D341Med (cell line): ENCODE measurements around the gene TNS3.

Experiments
- DNase-seq: peaks from one replicate; pipeline ENCODE4 v3.0.0; 2012; ENCODE audit warnings: low spot score

The TNS3 gene

GRCh38 chr7:47485640-47486435 lies 96.1 kb downstream of the TNS3 start:
- no peak for DNase-seq

DNA sequence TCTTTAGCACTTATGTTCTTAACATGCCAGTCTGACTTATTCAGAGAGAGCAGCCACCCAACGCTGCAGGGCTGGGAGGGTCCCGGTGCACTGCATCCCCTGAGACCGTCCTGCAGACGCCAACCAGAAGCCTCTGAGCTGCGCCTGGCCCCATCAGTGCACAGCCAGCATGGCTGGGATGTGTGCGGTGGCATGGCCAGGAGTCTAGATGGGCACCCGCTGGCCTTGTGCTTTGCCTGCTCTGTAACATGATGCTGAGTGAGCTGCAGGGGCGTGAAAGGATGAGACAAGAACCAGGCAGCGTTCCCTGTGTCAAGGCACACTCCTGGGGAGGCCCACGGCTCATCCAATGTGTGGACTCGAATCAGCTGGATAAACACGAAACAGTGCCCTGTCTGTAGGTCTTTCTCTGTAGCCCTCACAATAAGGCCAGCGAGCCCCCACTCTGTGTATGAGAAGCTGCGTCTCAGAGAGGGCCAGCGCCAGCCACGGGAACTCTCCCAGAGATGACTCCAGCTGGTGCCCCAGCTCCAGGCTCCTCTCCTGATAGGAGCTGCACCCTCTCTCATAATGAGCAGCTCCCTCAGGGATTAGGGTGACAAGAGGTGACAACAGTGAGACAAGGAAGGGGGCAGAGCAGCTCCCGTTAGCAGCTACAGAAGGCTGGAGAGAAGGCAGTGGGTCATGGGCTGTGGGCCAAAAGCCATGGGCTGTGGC lies 96.8 kb downstream of the TNS3 start:
- no peak for DNase-seq

GRCh38 chr7:47484457-47484856 lies 97.5 kb downstream of the TNS3 start:
- DNase-seq, result no peak

DNA sequence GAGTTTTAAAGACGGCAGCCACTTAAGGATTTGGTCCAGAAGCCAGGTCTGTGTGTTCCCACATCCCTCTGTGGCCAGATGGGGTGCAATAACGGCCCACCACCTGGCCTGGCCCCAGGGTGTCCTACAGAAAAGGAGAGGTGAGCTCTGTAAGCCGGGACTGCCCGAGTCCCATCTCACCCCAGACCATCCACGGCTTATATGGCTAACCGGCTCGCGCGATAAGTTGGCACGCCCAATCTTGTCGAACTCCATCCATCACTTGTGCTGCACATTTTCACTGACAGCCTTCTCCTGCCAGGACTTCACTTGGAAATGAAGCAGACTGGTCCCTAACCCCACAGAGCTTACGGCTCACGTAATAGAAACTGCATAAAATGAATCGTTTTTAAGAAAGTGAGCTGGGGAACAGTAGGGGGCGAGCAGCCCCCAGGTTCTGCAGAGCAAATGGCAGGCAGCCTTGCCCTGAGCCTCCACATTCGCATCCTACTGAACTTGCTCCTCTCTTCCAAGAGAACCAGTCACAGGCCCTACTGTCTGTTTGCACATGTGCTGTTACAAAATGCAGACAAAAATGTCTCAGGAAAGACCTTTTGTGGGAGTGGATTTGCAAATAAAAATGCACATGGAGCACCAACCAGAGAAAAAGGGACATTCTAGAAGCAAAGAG lies 98.2 kb downstream of the TNS3 start:
- DNase-seq, result no peak

GRCh38 chr7:47482013-47482875 lies 99.7 kb downstream of the TNS3 start:
- no peak for DNase-seq

DNA sequence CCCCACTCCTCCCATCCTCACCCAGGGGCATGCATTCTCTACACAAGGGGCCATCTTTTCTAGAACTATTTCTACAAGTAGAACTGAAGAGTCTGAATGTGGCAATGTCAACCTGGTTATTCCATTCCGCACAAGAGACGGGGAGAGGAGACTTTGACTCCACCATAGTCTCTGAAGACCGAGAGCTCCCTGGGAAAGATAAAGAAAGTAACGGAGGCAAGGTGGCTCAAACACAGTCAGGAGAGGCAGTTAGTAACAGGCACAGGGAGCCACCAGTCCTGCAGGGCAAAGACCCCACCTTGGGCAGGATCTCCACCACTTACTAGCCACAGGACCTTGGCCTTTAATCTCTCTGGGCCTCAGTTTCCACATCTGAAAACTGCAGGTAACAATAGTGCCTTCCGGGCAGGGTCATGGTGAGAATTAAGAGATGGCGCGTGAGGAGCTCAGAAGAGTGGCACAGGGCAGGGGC lies 100.3 kb downstream of the TNS3 start:
- DNase-seq, result no peak

GRCh38 chr7:47480576-47481538 lies 101.1 kb downstream of the TNS3 start:
- DNase-seq, result no peak

DNA sequence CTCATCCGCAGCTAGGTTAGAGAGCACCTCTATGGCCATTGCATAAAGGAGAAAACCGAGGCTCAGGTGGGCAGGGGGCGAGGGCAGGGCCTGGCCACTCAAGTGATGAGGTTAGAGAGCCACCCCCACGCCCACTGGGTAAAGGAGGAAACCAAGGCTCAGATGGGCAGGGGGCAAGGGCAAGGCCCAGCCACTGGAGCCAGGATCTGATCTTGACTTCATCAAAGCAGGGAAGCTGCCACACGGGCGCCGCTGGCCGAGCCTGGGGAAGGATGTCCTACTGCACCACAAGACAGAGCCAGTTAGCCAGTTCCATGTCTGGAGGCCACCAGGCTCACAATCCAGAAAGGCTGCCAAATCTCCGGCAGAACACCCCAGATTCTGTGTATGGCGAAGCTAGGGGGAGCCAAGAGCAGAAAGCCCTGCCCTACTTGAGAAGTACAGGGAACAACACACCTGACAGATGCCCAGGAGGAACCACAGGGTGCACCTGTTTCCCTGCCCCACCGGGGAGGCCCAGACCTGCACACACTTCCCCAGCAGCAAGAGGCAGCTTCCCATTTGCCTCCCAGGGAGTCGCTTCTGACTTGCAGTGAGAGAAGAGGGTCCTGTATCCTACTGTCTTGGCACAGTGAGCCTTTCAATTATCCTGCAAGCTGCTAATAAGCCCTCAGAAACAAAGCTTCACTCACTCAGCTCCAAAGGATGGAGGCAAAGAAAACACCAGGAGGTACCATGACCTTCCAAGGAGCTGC lies 101.9 kb downstream of the TNS3 start:
- DNase-seq, result no peak

GRCh38 chr7:47478926-47479711 lies 102.8 kb downstream of the TNS3 start:
- no peak for DNase-seq

GRCh38 chr7:47478017-47478344 lies 103.9 kb downstream of the TNS3 start:
- no peak for DNase-seq

DNA sequence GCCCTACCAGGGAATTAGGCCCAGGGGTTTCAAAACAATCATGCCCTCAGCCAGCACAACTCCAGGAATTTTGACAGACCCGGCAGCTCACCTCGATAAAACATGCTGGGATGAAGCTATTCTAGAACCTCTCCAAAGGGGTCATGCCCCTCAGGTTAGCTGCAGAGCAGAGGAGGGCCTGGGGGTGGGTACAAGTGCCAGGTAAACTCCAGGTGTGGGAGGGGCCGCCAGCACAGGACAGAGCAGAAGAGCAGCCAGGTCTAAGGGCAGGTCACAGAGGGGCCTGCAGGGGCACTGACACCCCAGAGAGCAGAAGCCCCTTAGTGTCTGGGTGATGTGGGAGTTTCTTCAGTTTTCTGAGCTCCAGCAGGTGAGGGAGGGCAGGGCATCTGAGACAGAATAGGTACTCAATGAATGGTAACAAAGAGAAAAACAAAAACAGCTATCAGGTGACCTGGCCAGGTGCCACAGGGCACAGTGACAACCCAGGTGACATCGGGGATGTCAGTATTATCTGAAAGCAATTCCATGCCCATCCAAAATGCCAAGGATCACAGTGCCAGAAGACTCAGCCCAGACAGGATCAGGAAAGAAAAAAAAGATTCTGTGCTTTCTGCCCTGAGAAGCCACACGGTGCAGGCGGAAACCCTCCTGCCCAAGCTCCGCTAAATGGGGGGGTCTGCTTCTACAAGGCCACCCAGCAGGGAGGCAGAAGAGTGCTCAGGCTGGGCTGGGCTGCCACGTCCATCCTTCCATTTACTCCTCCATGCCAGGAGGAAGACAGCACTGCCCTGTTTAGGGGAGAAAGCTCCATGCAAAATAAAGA lies 104.5 kb downstream of the TNS3 start:
- no peak for DNase-seq

DNA sequence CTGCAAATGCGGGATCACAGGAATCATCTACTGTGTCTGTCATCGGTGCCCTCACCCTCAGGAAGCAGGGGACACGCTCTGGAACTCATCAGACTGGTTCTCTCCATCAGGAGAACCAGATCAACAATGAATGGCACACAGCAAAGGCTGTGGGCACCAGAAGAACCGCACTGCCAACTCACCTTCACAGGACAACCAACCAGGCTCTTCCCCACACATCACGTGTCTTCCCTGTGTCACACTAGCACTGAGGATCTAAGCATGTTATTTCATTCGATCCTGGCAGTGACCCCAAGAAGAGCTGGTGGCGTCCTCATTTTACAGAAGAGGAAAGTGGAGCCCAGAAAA lies 106.1 kb downstream of the TNS3 start:
- no peak for DNase-seq

GRCh38 chr7:47474937-47475879 lies 106.7 kb downstream of the TNS3 start:
- no peak for DNase-seq

DNA sequence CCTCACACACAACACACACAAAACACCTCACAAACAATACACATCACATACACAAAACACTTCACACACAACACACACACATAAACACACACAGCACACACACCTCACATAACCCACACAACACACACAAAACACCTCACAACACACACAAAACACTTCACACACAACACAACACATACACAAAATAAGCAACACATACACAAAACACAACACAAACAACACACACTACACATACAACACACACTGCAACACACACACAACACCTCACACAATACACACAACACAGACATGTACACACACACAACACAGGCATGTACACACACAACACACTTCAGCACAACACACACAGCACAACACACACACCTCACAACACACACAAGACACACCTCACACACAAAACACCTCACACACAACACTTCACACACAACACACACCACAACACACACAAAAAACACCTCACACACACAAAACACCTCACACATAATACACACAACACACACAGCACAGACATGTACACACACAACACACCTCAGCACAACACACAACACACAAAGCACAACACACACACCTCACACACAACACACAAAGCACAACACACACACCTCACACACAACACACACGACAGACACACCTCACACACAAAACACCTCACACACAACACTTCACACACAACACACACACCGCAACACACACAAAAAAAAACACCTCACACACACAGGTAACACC lies 107.5 kb downstream of the TNS3 start:
- no peak for DNase-seq

DNA sequence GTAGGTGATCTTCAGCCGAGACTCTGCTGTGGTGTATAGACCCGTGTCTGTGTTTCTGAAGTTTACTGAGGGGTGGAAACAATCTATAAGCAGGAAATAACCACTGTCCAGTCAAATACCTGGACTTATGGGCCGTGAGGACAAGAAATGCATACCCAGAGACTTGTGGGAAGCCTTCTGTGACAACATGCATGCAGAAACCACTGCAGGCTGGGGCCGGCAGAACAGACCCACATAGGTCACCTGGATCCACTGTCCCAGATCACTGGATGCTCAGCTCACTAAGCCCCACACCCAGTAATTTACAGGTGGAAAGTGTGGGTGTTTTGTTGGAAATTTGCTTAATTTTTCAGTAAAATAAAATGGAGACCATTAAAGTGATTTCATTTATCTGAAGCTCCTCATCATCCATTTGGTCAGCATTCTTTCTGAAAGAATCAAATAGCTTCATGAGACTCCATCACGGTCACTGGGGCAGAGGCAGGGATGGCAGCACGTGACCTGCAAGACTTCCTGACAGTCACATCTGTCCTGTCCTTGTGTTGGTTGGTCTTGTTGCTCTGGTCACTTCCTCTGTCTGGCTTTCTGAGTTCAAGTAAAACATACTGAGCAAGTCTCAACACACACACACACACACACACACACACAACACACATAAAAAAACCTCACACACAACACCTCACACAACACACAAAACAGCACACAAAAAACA lies 108.3 kb downstream of the TNS3 start:
- DNase-seq, result no peak
